Stimulated activated CD4-positive, alpha-beta T cell treated with anti-CD3 and anti-CD28 coated beads, Interleukin-2, amount 100 ng/mL, for 4 hours (primary cell): ENCODE results near the gene CALCR.
"Not testable (repeated sequence)": the region's sequence is repeated elsewhere in the genome, so short reads cannot be mapped to it uniquely, and the experiment has no call there.

ENCODE experiments used
- DNase-seq: peaks from one replicate; pipeline ENCODE4 v3.0.0-alpha.2; 2020; ENCODE audit warnings: low read depth

CALCR gene

GRCh38 chr7:93574646-93575554 is at the start of gene CALCR:
CALCR (minus strand) TSS chr7:93574724; CDS start chr7:93486981, 87,743 bp downstream.
- no peak for DNase-seq

GRCh38 chr7:93623816-93624215 is 49.3 kb upstream of the CALCR start:
- DNase-seq = no peak

- DNase-seq = no peak
Observed at GRCh38 chr7:93622036-93623033, 47.8 kb upstream of the CALCR start.

- no peak for DNase-seq
Observed at GRCh38 chr7:93620864-93621263, 46.3 kb upstream of the CALCR start.

GRCh38 chr7:93620057-93620456 is 45.5 kb upstream of the CALCR start:
- no peak for DNase-seq

GRCh38 chr7:93601363-93601762 is 26.8 kb upstream of the CALCR start:
- no peak for DNase-seq

GRCh38 chr7:93594250-93594649 is 19.7 kb upstream of the CALCR start:
- DNase-seq = no peak

GRCh38 chr7:93592588-93593266 is 18.2 kb upstream of the CALCR start:
- no peak for DNase-seq

- DNase-seq = not testable (repeated sequence)
Observed at GRCh38 chr7:93591224-93592050, 16.9 kb upstream of the CALCR start.

GRCh38 chr7:93586479-93586865 is 11.9 kb upstream of the CALCR start:
- DNase-seq = not testable (repeated sequence)

- not testable (repeated sequence) for DNase-seq
Observed at GRCh38 chr7:93585694-93586478, 11.4 kb upstream of the CALCR start.

- DNase-seq = no peak
Observed at GRCh38 chr7:93579431-93579830, 4.9 kb upstream of the CALCR start.

GRCh38 chr7:93578762-93579161 is 4.2 kb upstream of the CALCR start:
- DNase-seq = no peak

- DNase-seq = no peak
Observed at GRCh38 chr7:93575555-93576399, 1.3 kb upstream of the CALCR start.

- no peak for DNase-seq
Observed at GRCh38 chr7:93574269-93574645, 267 bp downstream of the CALCR start.

- no peak for DNase-seq
Observed at GRCh38 chr7:93569189-93569588, 5.3 kb downstream of the CALCR start.

- DNase-seq = no peak
Observed at GRCh38 chr7:93566876-93567275, 7.6 kb downstream of the CALCR start.

GRCh38 chr7:93563584-93563983 is 10.9 kb downstream of the CALCR start:
- DNase-seq = no peak

- DNase-seq = no peak
Observed at GRCh38 chr7:93562936-93563335, 11.6 kb downstream of the CALCR start.
